Dedifferentiated amniotic fluid mesenchymal stem cell (primary cell): ENCODE results near the gene GPD1L.
"Not testable (repeated sequence)": the region's sequence is repeated elsewhere in the genome, so short reads cannot be mapped to it uniquely, and the experiment has no call there.

Source experiments
- DNase-seq: peaks from one replicate; pipeline ENCODE4 v3.0.0-alpha.2; 2016; ENCODE audit errors: extremely low spot score

GPD1L gene

DNA sequence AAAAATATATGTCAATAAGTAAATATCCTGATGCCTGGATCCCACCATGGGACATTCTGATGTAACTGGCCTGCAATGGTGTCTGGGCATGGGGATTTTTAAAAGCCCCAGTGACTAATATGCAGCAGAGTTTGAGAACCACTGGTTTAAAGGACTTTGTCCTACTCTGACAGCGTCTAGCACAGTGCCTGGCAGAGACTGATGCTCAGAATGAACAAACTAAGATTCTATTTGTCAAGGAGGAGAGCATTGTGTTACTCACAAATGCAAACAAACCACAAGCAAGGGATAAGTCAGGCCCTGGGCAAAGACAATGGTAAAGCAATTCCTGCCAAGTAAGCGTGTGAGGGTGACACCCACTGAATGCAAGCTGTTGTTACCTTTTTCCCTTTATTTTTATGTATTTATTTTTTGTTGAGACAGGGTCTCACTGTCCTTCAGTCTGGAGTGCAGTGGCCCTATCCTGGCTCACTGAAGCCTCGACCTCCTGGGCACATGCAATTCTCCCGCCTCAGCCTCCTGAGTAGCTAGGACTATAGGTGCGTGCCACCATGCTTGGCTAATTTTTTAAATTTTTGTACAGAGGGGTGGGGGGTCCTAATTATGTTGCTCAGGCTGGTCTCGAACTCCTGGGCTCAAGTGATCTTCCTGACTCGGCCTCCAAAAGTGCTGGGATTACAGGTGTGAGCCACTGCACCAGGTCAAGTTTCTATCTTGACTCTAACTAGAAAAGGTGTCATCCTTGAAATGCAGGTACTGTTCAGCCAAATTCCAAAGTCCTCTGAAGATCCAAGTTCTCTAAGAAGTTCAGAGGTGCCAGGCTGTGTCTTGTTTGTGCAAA lies 909 bp upstream of the GPD1L start:
- DNase-seq: no peak

DNA sequence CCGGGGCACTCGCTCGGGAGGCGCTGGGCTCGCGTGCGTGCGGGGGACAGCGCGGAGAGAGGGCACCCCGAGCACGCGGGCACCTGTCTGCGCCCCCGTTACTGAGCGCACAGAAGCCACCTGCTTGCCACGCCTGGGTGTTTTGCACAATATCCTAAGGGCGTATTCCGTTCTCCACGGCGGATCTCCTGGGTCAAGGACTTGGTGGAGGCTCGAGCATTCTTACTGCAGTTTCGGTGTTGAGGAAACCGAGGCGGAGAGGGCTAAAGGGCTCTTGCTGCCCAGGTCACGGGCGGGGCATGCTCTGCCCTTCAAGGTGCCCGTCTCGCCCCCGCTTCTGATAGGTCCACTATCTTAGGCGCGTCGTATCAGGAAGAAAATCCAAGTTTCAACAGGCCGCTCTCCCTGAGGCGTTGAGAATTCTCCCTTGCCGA lies 526 bp downstream of the GPD1L start:
- DNase-seq: no peak

DNA sequence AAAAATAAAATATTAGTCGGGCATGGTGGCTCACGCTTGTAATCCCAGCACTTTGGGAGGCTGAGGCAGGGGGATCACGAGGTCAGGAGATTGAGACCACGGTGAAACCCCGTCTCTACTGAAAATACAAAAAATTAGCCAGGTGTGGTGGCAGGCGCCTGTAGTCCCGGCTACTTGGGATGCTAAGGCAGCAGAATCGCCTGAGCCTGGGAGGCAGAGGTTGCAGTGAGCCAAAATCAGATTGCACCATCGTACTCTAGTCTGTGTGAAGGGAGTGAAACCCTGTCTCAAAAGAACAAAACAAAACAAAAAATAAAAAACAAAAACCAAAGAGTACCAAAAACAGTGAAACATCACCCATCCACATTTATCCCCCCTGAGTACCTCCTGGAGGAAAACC lies 1.8 kb downstream of the GPD1L start:
- not testable (repeated sequence) for DNase-seq

DNA sequence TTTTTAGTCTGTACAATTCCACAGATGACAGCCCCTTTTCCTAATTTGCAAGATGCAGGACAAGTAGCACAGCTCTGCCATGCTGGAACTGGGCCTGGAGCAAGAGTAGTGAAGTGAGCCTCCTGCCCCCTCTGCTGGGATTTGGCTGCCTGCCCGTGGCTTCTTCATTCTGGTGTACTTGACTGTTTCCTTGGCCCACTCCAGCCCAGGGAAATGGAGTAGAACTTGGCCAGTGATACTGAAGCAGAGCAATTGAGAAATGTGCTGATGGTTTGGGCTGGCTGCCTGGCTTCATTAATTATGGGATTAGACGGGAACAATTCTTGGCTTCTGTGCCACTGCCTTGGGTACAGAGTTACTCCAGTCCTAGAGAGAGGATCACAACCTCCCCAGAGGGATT lies 2.8 kb downstream of the GPD1L start:
- DNase-seq: no peak

DNA sequence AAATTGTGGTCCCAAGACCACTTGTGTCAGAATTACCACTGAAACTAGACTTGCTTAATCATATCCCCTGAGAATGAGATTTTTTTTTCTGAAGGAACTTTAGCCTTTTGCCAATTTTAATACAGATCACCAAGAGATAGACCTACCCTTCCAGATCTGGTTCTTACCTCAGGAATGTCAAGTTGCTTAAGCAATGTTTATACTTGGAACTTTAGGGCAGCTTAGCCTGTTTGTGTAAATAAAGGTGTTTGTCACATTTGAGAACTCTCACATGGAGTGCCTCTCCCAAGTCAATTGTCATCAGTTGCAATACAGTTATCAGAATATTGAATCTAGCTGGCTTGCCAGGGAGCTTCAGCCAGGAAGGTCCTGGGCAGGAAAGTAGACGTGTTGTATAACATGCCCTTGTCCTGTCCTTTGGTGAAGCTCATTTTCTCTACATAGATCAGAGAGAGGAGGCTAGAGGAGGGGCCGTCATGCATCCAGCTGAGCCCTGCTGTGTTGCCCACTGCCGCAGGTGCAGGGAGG lies 3.9 kb downstream of the GPD1L start:
- no peak for DNase-seq

DNA sequence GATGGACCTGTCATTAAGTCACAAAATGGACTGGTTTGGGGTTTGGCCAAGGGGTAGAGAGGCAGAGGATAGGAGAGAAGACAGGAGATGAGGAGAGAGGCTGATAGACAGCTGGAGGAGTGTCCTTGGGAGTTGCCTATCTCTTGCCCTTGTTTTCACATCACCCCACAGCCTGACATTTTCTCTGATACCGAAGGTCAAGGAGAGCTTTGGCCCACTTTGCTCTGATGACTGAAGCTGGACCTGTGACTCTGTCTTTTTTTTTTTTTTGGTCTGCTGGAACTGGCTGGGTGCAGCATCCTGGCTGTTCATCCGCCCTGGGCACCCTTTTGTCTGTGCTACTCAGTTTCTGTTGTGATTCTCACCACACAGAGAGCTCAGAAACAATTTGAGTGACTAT lies 5.1 kb downstream of the GPD1L start:
- no peak for DNase-seq

DNA sequence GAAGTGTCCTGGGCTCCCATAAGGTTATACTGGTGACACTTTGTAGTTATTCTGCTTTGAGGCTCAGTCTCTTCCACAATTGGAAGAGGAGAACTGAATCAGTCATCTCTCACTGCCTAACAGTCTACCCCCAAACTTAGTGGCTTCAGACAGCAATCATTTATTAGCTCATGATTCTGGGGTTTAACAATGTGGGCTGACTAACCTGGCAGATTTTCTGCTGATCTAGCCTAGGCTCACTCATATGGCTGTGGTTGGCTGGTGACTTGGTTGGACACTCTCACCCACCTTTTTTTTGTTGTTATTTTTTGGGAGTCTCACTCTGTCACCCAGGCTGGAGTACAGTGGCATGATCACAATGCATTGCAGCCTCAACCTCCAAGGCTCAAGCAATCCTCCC lies 7.1 kb downstream of the GPD1L start:
- DNase-seq: no peak

DNA sequence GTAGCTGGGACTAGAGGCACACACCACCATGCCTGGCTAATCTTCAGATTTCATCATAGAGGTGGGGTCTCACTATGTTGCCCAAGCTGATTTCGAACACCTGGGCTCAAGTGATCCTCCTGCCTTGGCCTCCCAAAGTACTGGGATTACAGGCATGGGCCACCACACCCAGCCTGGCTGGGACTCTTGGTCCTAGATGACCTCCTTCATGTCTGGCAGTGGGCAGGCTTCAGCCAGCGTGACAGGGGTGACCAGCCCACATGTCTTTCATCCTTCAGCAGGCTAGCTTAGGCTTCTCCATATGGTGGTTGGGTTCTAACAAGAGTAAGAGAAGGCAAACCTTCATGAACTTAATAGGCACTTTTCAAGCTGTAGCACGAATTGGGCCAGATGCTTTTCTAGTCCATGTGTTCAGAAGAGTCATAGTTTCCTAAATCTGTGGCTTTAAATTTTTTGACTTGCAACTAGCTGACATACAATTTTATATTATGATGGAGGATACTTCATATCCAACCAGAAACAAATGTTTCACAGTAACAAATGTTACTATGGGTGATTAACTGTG lies 7.6 kb downstream of the GPD1L start:
- no peak for DNase-seq

DNA sequence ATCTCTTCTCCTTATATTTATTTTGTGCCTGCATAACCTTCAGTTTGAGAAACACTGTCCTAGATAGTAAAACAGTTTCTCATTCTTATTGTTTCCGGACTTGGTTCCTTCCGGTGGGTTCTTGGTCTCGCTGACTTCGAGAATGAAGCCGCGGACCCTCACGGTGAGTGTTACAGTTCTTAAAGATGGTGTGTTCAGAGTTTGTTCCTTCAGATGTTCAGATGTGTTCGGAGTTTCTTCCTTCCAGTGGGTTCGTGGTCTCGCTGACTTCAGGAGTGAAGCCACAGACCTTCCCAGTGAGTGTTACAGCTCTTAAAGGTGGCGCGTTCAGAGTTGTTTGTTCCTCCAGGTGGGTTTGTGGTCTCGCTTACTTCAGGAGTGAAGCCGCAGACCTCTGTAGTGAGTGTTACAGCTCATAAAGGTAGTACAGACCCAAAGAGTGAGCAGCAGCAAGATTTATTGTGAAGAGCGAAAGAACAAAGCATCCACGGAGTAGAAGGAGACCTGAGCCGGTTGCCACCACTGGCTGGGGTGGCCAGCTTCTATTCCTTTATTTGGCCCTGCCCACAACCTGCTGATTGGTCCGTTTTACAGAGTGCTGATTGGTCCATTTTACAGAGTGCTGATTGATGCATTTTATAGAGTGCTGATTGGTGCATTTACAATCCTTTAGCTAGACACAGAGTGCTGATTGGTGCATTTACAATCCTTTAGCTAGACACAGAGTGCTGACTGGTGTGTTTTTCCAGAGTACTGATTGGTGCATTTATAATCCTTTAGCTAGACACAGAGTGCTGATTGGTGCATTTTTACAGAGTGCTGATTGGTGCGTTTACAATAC lies 8.3 kb downstream of the GPD1L start:
- not testable (repeated sequence) for DNase-seq

DNA sequence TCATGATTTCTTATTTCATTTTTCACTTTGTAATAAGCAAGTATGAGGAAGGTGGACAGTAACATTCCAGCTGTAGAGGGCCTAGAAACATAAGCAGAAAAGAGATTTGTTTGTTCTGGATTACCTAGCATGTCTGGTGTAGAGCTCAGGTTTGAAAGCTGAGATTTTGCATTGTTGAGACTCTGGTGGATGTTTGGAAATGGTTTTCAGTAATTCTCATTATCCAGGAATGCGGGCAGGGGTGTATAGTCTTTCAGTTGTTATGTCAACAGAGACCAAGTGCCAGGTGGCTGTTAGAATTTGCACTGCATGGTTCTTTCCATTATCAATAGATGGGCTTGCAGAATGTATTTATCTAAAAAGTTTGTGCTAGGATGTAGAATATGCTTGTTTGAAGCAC lies 10.9 kb downstream of the GPD1L start:
- DNase-seq: no peak

DNA sequence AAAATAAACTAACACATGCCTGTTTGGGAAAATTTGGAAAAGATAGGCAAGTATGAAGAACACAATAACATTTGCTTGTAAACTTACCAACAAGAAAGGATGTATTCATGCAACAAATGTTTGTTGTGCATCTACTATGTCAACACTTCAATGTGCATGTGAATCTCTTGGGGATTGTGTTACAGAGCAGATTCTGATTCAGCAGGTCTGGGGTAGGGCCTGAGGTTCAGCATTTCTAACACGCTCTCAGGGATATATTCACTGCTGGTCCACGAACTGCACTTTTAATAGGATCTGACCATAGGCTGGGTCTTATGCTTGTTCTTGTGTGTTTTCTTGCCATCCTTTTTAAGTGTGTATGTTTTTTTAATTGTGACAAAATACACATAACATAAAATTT lies 11.8 kb downstream of the GPD1L start:
- DNase-seq: no peak

DNA sequence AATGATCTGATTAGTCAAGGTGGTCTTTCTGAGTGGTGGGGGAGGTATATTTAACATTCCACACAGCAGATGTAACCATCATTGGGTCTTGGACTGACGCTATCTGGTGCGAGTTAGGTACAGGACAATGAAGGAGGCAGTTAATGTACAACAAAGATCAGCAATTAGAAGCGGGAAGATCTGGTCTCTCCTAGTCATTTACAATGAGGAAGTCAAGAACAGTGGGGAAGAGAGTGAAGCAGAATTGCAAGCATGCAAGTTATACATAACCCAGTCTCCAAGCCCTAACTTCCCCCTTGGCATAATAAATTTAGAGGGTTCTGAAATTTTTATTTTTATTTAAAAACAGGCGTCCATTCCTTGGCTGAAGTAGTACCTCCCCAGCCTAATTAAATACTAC lies 14.1 kb downstream of the GPD1L start:
- DNase-seq: no peak

DNA sequence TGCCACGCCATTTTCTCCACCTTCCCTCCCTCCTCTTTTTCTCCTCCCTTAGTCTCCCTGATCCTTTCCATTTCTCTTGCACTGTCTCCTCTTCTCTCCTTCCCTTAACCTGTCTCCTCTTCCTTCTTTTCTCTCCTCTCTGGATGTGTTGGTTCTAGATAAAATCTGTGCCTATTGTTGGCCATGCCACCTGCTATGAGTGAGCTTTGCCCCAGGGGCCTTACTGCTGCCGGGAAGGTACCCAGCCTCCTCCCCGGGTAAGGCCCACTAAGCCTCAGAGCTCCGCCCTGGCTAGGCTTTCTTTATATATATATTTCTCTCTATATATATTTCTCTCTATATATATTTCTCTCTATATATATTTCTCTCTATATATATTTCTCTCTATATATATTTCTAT lies 14.7 kb downstream of the GPD1L start:
- DNase-seq: no peak

DNA sequence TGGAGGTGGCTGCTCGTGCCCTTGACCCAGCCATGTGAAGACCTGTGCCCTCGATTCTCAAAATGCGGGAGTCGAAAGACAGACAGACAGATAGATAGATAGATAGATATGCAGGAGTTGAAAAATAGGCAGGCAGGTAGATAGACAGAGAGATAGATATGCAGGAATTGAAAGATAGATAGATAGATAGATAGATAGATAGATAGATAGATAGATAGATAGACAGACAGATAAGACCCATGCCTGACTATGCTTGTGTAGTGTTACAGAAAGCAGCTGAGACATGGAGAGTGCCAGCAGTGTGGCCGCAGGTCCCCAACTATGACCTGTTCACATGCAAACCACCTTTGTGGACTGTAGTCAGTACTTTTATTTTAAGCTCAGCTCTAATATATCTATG lies 17.2 kb downstream of the GPD1L start:
- no peak for DNase-seq

DNA sequence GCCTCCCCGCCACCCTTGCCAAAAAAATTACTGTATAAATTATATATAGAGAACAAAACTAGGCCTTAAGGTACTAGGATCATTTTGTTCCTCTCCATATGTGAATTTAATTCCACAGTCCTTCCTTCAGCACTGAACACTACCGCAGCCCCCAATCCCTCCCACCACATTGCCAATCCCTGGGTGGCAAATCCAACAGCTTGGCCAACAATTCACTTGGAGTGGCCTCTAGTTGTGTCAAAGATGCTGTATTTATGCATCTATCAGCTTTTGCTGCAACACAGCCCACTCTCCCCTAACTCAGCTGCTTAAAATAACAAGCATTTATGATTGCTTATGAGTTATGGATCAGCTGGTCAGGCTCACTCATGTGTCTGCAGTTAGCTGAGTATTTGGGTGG lies 18.6 kb downstream of the GPD1L start:
- no peak for DNase-seq

DNA sequence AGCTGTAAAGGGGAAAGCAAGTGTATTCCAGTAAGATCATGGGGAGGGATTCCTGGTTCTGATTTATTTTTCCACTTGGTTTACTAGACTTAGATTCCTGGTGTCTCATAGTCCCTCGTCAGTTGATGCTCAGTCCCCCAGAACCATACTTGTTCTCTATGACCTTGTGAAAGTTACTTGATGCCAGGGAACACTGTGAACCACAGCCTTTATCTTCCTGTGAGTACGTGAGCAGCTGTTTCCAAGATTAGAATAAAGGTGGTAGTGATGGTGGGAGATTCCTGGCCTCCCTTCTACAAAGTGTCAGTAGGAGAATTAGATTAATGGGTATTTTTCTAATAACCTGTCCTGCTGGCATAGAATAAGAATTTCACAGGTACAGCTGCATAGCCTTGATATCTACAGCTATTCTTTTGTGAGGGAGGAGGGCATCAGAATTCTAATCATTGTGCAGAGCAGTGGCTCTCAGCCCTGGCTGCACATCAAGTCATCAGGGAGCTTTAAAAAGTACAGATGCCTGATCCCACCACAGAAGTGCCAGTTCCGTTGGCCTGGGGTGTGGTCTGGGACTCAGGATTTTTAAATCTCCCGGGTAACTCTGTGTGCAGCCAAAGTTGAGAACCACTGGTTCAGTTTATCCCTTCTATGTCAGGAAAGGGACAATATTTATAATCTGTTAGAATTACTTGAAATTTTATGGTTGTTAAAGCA lies 20.0 kb downstream of the GPD1L start:
- DNase-seq: no peak

DNA sequence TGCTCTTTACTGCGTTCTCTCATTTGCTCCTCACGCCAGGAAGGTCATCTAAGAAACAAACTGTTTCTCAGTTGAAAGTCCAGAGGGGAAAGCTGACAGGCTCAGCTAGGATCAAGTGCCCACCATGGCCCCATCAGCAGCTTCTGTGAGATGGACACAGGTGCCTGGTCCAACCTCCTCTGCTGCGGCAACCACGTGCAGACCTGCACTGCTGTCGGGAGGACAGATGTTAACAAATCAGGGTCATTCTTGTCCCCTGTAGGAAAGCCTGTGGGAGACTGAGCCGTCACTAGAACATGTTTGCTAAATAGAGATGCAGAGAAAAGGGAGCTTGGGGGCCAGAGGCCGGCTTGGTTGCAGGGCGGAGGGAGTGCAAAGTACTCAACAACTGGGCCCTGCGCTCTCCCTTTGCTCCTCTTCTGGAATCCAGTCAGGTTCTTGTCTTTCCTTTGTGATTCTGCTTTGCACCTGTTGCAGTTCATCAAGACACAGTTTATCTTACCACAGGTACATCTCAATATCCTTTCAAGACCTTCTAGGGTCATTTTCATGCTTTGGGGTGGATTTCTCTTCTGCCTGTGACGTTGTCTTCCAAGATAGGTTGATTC lies 20.9 kb downstream of the GPD1L start:
- DNase-seq: no peak

DNA sequence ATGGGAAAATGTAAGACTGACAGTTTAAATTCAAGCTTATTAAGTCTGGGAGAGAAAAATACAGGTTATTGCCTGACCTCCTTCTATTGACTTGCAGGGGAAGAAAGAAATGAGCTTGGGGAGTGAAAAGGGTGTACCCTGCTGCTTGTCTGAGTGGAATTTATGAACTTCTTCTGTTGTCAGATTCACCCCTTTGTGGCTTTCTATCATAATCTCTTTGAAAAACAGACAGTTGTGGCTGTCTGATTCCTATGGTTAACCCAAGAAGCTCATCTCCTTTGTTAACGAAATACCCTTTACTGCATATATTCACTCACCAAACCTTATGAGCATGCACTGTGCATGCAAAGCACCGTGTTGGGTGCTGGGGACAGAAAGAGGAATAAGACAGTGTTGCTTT lies 22.5 kb downstream of the GPD1L start:
- DNase-seq: no peak

DNA sequence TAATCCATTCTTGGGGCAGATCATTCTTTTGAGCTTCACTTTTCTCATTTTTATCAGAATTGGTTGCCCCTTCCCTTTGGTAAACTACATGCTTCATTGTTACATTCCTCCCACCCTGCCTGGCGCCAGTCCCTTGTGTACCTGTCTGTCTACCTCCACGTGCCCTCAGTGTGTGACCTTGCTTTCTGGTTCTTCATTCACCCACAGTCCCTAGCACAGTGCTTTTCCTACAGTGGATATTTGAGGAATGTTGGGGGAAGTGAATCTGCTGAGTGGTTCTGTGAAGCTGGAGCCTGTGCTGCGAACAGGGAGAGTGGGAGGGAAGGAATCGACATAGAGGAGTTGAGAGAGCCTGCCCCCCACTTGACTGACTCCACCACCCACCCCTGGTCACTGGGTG lies 23.4 kb downstream of the GPD1L start:
- DNase-seq: no peak

DNA sequence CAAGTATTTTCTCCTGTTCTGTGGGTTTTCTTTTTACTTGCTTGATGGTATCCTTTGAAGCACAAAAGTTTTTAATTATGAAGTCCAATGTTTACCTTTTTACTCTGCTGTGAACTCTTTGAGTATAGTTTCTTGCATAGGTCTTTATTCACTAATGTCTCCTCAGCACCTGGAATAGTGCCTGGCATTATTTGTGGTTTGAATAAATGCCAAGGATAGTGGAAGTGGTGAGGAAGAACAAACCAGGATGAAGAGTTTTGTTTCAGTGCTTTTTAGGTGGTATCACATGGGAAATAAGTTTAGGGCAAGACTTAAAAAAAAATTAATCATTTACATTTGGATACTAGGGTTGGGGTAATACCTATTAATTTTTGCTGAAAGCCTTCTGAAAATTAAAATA lies 25.7 kb downstream of the GPD1L start:
- DNase-seq: no peak

DNA sequence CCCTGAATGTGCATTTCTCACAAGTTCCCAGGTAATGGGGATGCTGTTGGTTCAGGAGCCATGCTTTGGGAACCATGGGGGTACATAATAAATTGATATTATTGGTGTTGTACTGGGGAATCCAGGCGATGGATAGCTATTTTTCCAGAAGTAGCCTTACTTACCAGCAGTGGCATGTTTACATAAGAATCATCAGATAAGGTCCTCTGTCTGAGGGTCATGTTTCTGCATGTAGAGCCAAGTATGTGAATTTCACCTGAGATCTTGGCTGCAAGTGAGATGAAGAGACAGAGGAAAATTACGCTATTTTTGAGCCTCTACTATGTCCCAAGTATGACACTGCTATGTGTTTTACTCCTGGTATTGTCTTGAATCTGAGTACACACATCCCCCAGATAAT lies 26.3 kb downstream of the GPD1L start:
- no peak for DNase-seq

DNA sequence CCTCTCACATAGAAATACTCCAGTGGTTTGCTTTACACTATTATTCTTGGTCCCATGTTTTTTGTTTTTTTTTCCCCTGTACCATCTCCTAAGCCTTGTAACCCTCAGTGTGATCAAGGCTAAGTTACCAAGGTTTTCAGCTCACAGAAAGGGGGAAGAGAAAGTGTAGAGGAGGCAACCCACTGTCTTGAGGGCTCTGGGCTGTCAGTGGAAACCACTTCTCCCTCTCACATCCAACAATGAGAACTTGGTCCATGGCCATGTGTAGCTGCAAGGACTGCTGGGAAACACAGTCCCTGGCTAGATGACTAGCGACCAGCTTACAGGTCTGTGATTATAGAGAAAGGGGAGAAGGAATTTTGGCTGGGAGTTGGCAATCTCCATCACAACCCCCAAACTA lies 30.3 kb downstream of the GPD1L start:
- no peak for DNase-seq
